HG03342 (cell line): ENCODE data around the gene DNM2.
"Not testable (repeated sequence)": the region's sequence is repeated elsewhere in the genome, so short reads cannot be mapped to it uniquely, and the experiment has no call there.

Source experiments
- ATAC-seq: cut with Tn5 transposase; IDR thresholded peaks from one replicate; pipeline ENCODE4 v1.9.1; 2021; ENCODE audit warnings: mild to moderate bottlenecking, moderate library complexity; ENCODE audit not compliant: unreplicated experiment

Gene DNM2

DNA sequence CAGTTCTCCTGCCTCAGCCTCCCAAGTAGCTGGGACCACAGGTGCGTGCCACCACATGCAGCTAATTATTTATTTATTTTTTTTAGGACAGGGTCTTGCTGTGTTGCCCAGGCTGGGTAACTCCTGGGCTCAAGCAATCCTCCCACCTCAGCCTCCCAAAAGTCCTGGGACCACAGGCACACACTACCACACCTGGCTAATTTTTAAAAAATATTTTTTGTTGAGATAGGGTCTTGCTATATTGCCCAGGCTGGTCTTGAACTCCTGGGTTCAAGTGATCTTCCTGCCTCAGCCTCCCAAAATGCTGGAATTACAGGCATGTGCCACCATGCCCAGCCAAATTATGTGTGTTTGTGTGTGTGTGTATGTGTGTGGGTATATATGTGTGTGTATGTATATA, 139.0 kb downstream of the DNM2 start:
- not testable (repeated sequence) for ATAC-seq

- no peak for ATAC-seq
These were observed 140.4 kb downstream of the DNM2 start for GRCh38 chr19:10858204-10858828.

DNA sequence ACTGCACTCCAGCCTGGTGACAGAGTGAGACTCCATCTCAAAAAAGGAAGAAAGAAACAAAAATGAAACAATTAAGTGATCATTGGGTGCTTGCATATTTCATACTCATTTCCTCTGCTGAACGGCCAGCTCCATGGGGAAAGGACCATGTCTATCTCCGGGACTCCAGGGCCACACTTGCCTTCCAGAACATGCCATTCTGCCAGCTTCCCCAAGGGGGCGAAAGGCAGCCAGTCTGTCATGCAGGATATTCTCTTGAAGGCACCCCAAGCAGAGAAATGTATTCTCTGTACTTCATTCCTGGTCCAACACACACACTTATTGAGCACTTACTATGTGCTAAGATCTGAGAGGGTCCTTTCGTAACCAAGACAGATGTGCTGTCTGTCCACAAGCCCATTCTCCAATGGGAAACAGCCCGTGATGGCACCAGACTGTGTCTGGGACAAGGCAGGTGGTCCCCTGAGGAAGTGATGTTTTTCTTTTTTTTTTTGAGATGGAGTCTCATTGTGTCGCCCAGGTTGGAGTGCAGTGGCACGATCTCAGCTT, 143.3 kb downstream of the DNM2 start:
- no peak for ATAC-seq

DNA sequence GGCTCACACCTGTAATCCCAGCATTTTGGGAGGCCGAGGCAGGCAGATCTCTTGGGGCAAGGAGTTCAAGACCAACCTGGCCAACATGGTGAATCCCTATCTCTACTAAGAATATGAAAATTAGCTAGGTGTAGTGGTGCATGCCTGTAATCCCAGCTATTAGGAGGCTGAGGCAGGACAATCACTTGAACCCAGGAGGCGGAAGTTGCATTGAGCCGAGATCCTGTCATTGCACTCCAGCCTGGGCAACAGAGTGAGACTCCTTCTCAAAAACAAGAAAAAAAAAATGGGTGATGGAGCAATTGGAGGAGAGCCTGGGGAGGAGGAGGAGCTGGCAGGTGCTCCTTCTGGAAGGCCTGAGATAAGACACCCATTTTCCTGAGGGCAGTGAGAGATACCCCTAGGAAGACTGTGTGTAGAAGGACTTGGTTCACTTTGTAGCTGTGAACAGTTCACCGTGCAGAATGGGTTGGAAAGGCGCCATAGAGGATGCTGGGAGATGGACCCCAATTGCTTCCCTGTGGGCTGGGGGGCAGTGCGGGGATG, 144.8 kb downstream of the DNM2 start:
- no peak for ATAC-seq

GRCh38 chr19:10863107-10863717, 145.3 kb downstream of the DNM2 start:
- no peak for ATAC-seq

GRCh38 chr19:10864538-10864899, 146.6 kb downstream of the DNM2 start:
- ATAC-seq = no peak

- ATAC-seq = no peak
These were observed 148.6 kb downstream of the DNM2 start for GRCh38 chr19:10866495-10866894.

DNA sequence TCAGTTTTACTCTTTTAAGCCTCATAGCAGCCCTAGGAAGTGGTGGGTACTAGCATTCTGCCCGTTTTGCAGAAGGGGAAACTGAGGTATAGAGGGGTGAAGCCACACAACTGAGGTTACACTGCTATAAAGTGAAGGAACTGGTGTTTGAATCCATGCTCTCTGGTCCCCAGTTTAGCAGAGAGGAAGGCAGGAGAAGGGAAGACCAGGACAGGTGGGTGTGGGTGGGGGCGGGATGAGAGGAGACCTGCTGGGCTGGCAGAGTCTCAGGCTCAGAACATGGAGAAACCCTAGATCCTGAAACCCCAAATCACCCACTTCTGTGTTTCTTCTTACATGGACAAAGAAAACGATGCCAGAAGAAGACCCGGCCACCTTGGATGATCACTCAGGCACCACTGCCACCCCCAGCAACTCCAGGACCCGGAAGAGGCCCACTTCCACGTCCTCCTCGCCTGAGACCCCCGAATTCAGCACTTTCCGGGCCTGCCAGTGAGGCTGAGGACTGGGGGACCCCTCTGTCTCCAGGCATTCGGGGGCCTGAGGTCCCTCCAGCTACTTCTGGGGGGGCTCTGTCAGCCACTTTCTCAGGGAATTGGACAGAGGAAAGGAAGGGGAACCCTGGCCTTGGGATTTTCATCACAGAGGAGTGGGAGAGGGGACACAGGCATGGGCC, 151.1 kb downstream of the DNM2 start:
- no peak for ATAC-seq

GRCh38 chr19:10869872-10870311, 152.0 kb downstream of the DNM2 start:
- ATAC-seq = not testable (repeated sequence)

DNA sequence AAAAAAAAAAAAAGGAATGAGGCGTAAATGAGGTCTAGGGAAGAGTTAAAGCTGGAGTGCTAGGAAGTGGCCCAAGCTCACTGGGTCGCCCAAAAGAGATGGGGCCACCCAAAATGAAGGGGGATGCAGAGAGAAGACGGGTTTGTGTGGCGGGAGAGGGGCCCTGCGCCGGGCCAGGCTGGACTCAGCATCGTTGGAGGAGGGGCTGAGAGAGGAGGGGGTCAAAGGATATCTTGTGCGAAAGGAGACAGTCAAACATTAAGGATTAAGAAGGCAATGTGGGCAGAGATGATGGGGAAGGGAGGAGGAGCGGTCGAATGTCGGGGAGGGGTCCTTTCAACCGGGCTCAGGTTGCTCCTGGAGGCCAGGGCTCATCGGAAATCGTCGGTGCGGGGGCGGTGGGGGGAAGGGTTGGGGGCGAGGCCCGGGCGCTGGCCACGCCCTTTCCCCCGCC, 152.6 kb downstream of the DNM2 start:
- no peak for ATAC-seq

DNA sequence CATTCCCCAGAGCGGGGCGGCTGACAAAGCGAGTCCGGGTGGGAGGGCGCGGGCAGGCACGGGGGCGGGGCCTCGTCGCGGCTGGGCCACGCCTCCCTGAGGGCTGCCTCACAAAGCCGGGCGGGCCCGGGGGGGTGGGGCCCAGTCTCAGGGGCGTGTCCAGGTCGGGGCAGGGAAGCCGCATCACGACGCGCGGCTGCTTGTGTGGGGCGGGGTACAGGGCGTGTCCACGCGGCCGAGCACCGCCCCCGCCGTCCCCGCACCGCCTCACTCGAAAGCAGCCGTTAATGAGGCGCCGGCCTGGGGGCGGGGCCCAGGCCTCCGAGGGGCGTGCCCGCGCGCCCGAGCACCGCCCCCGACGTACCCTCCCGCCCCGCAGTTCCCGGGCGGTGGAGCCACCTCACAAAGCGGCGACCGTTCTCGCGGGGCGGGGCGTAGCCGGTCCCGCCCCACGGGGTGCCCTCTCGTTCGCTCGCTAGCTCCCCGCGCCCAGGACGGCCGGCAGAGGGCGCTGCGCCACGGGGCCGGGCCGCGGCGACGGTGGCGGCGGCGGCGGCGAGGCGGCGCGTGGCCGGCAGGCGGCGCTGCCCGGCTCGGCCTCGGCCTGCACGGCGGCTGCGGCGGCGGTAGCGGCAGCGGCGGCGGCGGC, 153.2 kb downstream of the DNM2 start, which contains the start of gene CARM1:
Gene CARM1, plus strand, starts transcription at position 599 of the 649 bp plus-strand sequence. CDS start 150 bp downstream, outside the sequence.
- peak; percentile 64 for ATAC-seq

DNA sequence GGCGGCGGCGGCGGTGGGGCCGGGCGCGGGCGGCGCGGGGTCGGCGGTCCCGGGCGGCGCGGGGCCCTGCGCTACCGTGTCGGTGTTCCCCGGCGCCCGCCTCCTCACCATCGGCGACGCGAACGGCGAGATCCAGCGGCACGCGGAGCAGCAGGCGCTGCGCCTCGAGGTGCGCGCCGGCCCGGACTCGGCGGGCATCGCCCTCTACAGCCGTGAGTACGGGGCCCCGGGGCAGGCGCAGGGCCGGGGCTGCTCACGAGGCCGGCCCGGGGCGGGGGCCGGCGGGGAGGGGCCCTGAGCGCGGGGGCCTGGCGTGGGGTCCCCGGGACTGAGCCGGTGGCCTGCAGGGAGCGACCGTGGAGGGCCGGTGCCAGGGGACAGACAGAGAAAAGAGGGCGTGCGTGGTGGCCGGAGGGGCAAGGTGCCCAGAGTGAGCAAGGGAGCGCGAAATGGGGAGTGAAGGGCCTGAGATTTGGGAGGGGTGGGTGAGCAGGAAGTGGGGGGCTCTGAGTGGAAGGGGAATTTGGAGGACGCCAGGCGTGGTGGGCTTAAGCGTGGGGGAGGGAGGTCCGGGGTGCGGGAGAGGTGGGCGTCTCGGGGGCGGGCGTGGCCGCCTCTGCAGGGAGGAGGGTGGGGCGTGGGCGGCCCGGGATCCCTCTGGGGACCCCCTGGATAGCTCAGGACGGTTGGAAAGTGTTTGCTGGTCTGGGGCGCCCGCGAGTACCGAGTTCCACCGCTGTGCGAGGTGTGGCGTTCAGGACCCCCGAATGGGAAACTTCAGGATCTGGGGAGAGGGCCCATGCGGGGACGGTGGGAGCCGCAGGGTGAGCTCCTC, 154.0 kb downstream of the DNM2 start:
- ATAC-seq = peak; percentile 1

DNA sequence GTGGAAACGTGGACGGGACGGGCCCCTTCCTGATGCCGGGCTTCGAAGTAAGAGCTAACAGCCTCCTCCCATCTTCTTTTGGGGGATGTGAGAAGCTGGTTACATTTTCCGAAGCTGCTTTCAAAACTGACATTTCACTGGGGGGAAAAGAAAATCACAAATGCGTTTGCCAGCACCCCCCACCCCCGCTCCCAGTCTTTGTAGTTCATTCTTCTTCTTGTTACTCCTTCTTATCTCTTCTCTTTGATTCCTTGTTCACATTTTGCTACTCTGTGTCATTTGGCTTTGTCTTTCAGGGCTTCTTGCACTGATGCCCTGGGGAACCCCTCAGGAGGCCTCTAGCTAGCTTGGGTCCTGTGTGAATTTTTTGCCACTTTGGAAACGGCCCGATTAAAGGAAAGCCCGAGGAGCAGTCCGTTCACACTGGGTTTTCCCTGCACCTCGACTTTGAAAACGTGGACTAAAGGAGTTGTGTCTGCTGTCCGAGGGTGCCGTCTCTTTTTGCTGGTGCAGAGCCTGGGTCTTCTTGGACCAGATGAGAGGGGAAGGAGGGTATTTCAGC, 154.7 kb downstream of the DNM2 start:
- ATAC-seq = no peak

DNA sequence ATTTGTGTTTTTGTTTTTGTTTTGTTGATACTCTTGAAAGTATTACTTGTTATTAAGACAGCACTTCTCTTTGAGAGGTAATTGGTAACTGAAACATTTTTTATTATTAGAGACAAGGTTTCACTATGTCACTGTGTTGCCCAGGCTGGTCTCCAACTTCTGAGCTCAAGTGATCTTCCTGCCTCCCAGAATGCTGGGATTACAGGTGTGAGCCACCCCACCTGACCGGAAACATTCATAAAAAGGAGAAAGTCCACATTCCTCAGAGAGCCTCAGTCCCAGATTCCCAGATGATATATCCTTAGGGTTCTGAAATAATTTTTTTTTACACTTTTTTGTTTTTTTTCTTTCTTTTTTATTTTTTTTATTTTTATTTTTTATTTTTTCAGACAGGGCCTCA, 156.1 kb downstream of the DNM2 start:
- no peak for ATAC-seq

- peak; percentile 45 for ATAC-seq
These were observed 158.8 kb downstream of the DNM2 start for GRCh38 chr19:10876459-10877240.

- not testable (repeated sequence) for ATAC-seq
These were observed 159.7 kb downstream of the DNM2 start for GRCh38 chr19:10877608-10878007.

DNA sequence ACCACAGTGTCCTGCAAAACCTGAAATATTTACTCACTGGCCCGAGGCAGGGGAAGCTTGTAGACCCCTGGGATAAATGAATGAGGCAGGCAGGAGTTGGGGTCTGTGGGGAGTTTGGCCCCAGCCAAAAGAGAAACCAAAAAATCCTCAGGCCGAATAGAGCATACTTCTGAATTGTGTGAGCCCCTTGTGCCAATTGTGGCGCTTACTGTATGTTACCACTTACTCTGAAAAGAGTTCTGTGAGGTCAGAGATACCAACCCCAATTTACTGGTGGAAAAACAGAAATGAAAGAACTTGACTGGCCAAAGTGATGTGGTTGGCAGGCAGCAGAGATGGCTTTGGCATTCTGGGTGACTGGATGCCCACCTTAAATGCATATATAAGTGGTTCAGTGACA, 160.4 kb downstream of the DNM2 start:
- no peak for ATAC-seq
